ENCODE data around the gene MRPL21. TPM values are rescaled to one million over a fixed set of nuclear protein-coding genes. Genes with fewer than 3 reads are reported as not detected.

MRPL21 gene
- total and polyA plus RNA-seq, 2 of the 13 experiments (the other 11 are each of a cell fraction or from before 2014, with no cell fraction given): 61.5 to 100 TPM

GRCh38 chr11:68950762-68951161, 47.1 kb upstream of the MRPL21 start:
- H3K4me1 ChIP-seq (ENCODE audit: insufficient read depth, low read length): no peaks in the 10 kb centered on the region
- no peak for DNase-seq (ENCODE audit: low spot score)
- peak; percentile 37; the same call in 2 of the 3 replicates for ATAC-seq
- no peak overlapping the region for H3K4me2 ChIP-seq (ENCODE audit: low read depth, low read length)
- no peaks in the 10 kb centered on the region for H3K9me3 ChIP-seq (ENCODE audit: low read length)
- no peak overlapping the region for H2AFZ ChIP-seq (ENCODE audit: low read length)
- peaks cover 0 to 4% of the 10 kb centered on the region in 2 experiments; a peak in 2 of 5 replicates for H3K27me3 ChIP-seq (ENCODE audit: control insufficient read depth in 1 of 2, insufficient read depth in 2 of 2, low read length in 2 of 2)
- H3K36me3 ChIP-seq (replicated peaks in 1 of 2; ENCODE audit: control insufficient read depth in 1 of 2, insufficient read depth in 2 of 2, low read length in 2 of 2): no peaks in the 10 kb centered on the region
- H3K4me3 ChIP-seq (replicated peaks in 1 of 3; ENCODE audit: insufficient read depth in 1 of 3, low read depth in 2 of 3, low read length in 3 of 3): no peak overlapping the region
- no peak for FAIRE-seq
- in situ Hi-C loops (cut with HindIII; ENCODE audit: extremely low pct_ligation_motif_present, low pct_unique_long_range_greater_than_20kb) (no loop called here), intact Hi-C loops (cut with micrococcal nuclease; ENCODE audit: unreplicated experiment) (no loop called here)
- H4K20me1 ChIP-seq (ENCODE audit: insufficient read depth, low read length): no peaks in the 10 kb centered on the region
- no peaks in the 10 kb centered on the region for H3K79me2 ChIP-seq (ENCODE audit: insufficient read depth, low read length)
- H3K27ac ChIP-seq (ENCODE audit: extremely low read length, insufficient read depth, low read length): no peak overlapping the region
- ChIA-PET POLR2A (no interaction called here), CTCF (ENCODE audit: low intra/inter-chr PET ratio, low total read pairs) (no interaction called here)
- H3K9ac ChIP-seq (ENCODE audit: insufficient read depth, low read depth, low read length): no peak overlapping the region
- 12% methylated on average over 5 of the region's 9 CpGs for WGBS (ENCODE audit: low lambda C conversion rate)
- no TSS peak for BruUV-seq (replicated peaks)
- no peak for TF ChIP-seq ZHX2 (IDR thresholded peaks at IDR 0.05; ENCODE audit: low read depth)
- no peak for TF ChIP-seq ZHX2 (CRISPR knock-in tag; IDR thresholded peaks at IDR 0.05; ENCODE audit: borderline replicate concordance)
- no peak for TF ChIP-seq ZNF720 (CRISPR knock-in tag; IDR thresholded peaks at IDR 0.05)
- TF ChIP-seq ATF7-NPFF (CRISPR knock-in tag; IDR thresholded peaks at IDR 0.05; ENCODE audit: low read depth): no peak
- TF ChIP-seq ZNF674 (CRISPR knock-in tag; IDR thresholded peaks at IDR 0.05; ENCODE audit: low read depth): no peak
- TF ChIP-seq WIZ (CRISPR knock-in tag; IDR thresholded peaks at IDR 0.05): no peak
- TF ChIP-seq STAG1 (CRISPR knock-in tag; IDR thresholded peaks at IDR 0.05): no peak
- no peak for TF ChIP-seq ZNF33A (CRISPR knock-in tag; IDR thresholded peaks at IDR 0.05; ENCODE audit: borderline replicate concordance)
- no peak for TF ChIP-seq GMEB1 (CRISPR knock-in tag; IDR thresholded peaks at IDR 0.05; ENCODE audit: borderline replicate concordance)
- TF ChIP-seq ZBTB25 (CRISPR knock-in tag; IDR thresholded peaks at IDR 0.05): no peak

All from HepG2 (cell line).